MCF 10A (cell line): ENCODE data around the gene SCGB2B2. TPM values are rescaled to one million over a fixed set of nuclear protein-coding genes. Genes with fewer than 3 reads are reported as not detected.

Experiments used
- BruUV-seq: library from RNA; stranded (reverse); fragments of 400-500 nt; replicated peaks from 2 replicates; lab custom pipeline; 2021; lab: Mats Ljungman, UMichigan
- CTCF ChIA-PET: fragments of 300-600 bp; sonication (Branson Sonifier 250); formaldehyde crosslinking; extraction: SDS; loops from one replicate; lab custom pipeline; 2021; ENCODE audit warnings: antibody characterized with exemption, inconsistent platforms; lab: Yijun Ruan, JAX
- POLR2A ChIA-PET: fragments of 300-600, 350-650 bp; sonication (Branson Sonifier 250); formaldehyde crosslinking; extraction: SDS; loops from one replicate; lab custom pipeline; 2020; ENCODE audit warnings: antibody characterized with exemption, inconsistent platforms; lab: Yijun Ruan, JAX
- DNase-seq: peaks from one replicate; pipeline ENCODE4 v3.0.0-alpha.2; 2018; ENCODE audit not compliant: unreplicated experiment
- H3K27ac Mint-ChIP-seq: one replicate; pipeline ENCODE4 v1.8.0; 2022; ENCODE audit warnings: mild to moderate bottlenecking, low read depth, mixed read lengths; ENCODE audit not compliant: unreplicated experiment
- H3K27me3 Mint-ChIP-seq: one replicate; pipeline ENCODE4 v1.8.0; 2022; ENCODE audit warnings: mixed read lengths; ENCODE audit not compliant: insufficient read depth, unreplicated experiment
- H3K36me3 Mint-ChIP-seq: one replicate; pipeline ENCODE4 v1.8.0; 2022; ENCODE audit warnings: mild to moderate bottlenecking, moderate library complexity, mixed read lengths; ENCODE audit not compliant: insufficient read depth, unreplicated experiment
- H3K4me1 Mint-ChIP-seq: one replicate; pipeline ENCODE4 v1.8.0; 2022; ENCODE audit warnings: mixed read lengths; ENCODE audit not compliant: insufficient read depth, unreplicated experiment
- H3K4me3 Mint-ChIP-seq: one replicate; pipeline ENCODE4 v1.8.0; 2022; ENCODE audit warnings: mild to moderate bottlenecking, moderate library complexity, mixed read lengths; ENCODE audit not compliant: unreplicated experiment
- H3K9me3 Mint-ChIP-seq: one replicate; pipeline ENCODE4 v1.8.0; 2022; ENCODE audit warnings: mixed read lengths; ENCODE audit not compliant: unreplicated experiment
- intact Hi-C: fragments of 100-400 bp; cut with micrococcal nuclease; formaldehyde crosslinking; loops from 2 replicates; pipeline ENCODE4 v1.14.1; 2022
- total RNA-seq: library from RNA; stranded (reverse); gene quantifications from 2 replicates; pipeline ENCODE4 v1.2.3, GENCODE V29; 2022
- TF ChIP-seq, protein P1 (sequence below): fragments of 200-600 bp; IDR thresholded peaks from one replicate; pipeline ENCODE4 v1.8.0; 2022; ENCODE audit warnings: antibody characterized with exemption, mild to moderate bottlenecking; ENCODE audit not compliant: unreplicated experiment

The SCGB2B2 gene
- total RNA-seq, 1 experiment from 2014 or later, result not detected

- H3K4me3 Mint-ChIP-seq, result peak overlapping the region; percentile 78
- CTCF ChIA-PET, result interaction anchor here (0.6 kb wide), 2 partner anchors 536 to 744 kb away, joined by 3 to 4 read pairs; no protein-coding TSS in a partner anchor
- POLR2A ChIA-PET, result no interaction called here
- peaks cover 15% of the 10 kb centered on the region for H3K36me3 Mint-ChIP-seq
- peak overlapping the region; percentile 92 for H3K27ac Mint-ChIP-seq
- DNase-seq, result no peak
- peaks cover 28% of the 10 kb centered on the region for H3K9me3 Mint-ChIP-seq
- no TSS peak for BruUV-seq
- intact Hi-C loops, result no loop called here
- no peaks in the 10 kb centered on the region for H3K27me3 Mint-ChIP-seq
- TF ChIP-seq, protein P1, sequence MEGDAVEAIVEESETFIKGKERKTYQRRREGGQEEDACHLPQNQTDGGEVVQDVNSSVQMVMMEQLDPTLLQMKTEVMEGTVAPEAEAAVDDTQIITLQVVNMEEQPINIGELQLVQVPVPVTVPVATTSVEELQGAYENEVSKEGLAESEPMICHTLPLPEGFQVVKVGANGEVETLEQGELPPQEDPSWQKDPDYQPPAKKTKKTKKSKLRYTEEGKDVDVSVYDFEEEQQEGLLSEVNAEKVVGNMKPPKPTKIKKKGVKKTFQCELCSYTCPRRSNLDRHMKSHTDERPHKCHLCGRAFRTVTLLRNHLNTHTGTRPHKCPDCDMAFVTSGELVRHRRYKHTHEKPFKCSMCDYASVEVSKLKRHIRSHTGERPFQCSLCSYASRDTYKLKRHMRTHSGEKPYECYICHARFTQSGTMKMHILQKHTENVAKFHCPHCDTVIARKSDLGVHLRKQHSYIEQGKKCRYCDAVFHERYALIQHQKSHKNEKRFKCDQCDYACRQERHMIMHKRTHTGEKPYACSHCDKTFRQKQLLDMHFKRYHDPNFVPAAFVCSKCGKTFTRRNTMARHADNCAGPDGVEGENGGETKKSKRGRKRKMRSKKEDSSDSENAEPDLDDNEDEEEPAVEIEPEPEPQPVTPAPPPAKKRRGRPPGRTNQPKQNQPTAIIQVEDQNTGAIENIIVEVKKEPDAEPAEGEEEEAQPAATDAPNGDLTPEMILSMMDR, result no peak
- no peaks in the 10 kb centered on the region for H3K4me1 Mint-ChIP-seq
These were observed 1.1 kb upstream of the SCGB2B2 start for GRCh38 chr19:34678085-34678412.

DNA sequence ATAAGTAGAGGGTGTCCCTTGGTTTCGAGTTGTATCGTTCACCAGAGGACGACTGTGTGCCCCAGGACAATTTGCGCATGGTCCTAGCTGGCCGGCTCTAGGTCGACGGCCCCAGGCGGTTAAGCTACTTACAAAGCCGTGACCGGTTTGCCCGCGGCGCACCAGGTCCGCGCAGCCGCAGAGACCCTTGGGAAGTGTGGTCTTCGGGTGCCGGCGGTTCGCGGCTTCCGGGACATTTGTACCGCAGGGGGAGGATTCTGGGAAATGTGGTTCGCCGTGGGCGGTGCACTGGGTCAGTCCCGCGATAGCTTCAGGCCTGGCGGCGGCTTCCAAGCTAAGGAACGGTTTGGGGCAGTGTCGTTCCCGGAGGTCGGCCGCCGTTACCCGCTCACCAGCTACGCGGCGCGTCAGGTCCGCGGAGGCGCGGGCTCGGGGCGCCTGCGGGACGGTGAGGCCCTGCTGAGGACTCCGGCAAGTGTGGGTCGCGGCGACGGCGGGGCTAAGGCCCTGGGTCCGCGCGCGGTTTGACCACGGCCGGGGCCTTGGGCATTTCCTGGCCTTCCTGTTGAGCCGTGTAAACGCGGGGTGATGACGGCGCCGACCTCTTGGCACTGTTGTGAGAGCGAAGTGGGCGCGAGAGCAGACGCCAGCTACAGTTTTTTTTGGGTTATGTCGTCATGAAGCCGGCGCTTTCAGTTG lies 576 bp upstream of the SCGB2B2 start, which contains the start of gene ZNF302:
Gene ZNF302, plus strand, starts transcription at position 293 of the 699 bp plus-strand sequence. CDS start 1,127 bp downstream, outside the sequence.
- Mint-ChIP-seq H3K4me3 (peak within 1 kb of the TSS; percentile 78), H3K27ac (peak within 1 kb of the TSS; percentile 92), H3K9me3 (peaks cover 30% of the 10 kb centered on the region), H3K36me3 (peaks cover 11% of the 10 kb centered on the region), H3K27me3 (no peaks in the 10 kb centered on the region), H3K4me1 (no peaks in the 10 kb centered on the region)
- POLR2A ChIA-PET, result no interaction called here
- intact Hi-C loops, result no loop called here
- TSS peak; percentile 43 for BruUV-seq
- TF ChIP-seq, protein P1, result no peak
- CTCF ChIA-PET, result interaction anchor here (0.6 to 0.7 kb wide), 2 partner anchors 38 to 535 kb away, joined by 3 to 4 read pairs; no protein-coding TSS in a partner anchor
- peak; percentile 63 for DNase-seq

- intact Hi-C loops, result no loop called here
- Mint-ChIP-seq H3K4me1 (no peaks in the 10 kb centered on the region), H3K9me3 (peaks cover 37% of the 10 kb centered on the region), H3K27ac (no peak overlapping the region), H3K4me3 (no peak overlapping the region), H3K27me3 (no peaks in the 10 kb centered on the region), H3K36me3 (peaks cover 11% of the 10 kb centered on the region)
- DNase-seq, result no peak
- no TSS peak for BruUV-seq
- TF ChIP-seq, protein P1, result no peak
- ChIA-PET CTCF (no interaction called here), POLR2A (no interaction called here)
These were observed 1.0 kb downstream of the SCGB2B2 start for GRCh38 chr19:34675919-34676318.

- H3K27me3 Mint-ChIP-seq, result no peaks in the 10 kb centered on the region
- H3K4me3 Mint-ChIP-seq, result no peak overlapping the region
- TF ChIP-seq, protein P1, result no peak
- DNase-seq, result no peak
- POLR2A ChIA-PET, result no interaction called here
- peaks cover 11% of the 10 kb centered on the region for H3K36me3 Mint-ChIP-seq
- H3K9me3 Mint-ChIP-seq, result peaks cover 37% of the 10 kb centered on the region
- no peak overlapping the region for H3K27ac Mint-ChIP-seq
- BruUV-seq, result no TSS peak
- intact Hi-C loops, result no loop called here
- CTCF ChIA-PET, result no interaction called here
- no peaks in the 10 kb centered on the region for H3K4me1 Mint-ChIP-seq
These were observed 1.7 kb downstream of the SCGB2B2 start for GRCh38 chr19:34675250-34675649.
